NCI-H446 treated with DMSO at 0.1 percent for 48 hours (cell line): ENCODE measurements around the gene GFM1.
"Not testable (repeated sequence)": the region's sequence is repeated elsewhere in the genome, so short reads cannot be mapped to it uniquely, and the experiment has no call there.

Experiments
- DNase-seq: peaks from one replicate; lab custom pipeline; 2025; lab: John Stamatoyannopoulos, UW

Gene GFM1

DNA sequence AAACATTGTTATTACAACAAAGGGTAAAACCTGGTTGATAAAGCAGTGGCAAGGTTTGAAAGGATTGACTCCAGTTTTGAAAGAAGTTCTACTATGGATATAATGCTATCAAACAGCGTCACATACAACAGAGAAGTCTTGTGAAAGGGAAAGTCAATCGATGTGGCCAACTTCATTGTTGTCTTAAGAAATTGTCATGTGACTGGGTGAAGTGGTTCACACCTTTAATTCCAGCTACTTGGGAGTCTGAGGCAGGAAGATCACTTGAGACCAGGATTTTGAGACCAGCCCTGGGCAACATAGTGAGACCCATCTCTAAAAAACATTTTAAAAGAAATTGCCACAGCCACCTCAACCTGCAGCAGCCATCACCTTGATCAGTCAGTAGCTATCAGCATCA is 34.4 kb downstream of the GFM1 start:
- no peak for DNase-seq

GRCh38 chr3:158679547-158680000 is 35.2 kb downstream of the GFM1 start:
- DNase-seq: no peak

- no peak for DNase-seq
Observed at GRCh38 chr3:158680861-158681260, 36.5 kb downstream of the GFM1 start.

GRCh38 chr3:158683230-158683962 is 39.1 kb downstream of the GFM1 start:
- no peak for DNase-seq

GRCh38 chr3:158685159-158685558 is 40.8 kb downstream of the GFM1 start:
- no peak for DNase-seq

GRCh38 chr3:158693866-158694456 is 49.6 kb downstream of the GFM1 start:
- DNase-seq: not testable (repeated sequence)

DNA sequence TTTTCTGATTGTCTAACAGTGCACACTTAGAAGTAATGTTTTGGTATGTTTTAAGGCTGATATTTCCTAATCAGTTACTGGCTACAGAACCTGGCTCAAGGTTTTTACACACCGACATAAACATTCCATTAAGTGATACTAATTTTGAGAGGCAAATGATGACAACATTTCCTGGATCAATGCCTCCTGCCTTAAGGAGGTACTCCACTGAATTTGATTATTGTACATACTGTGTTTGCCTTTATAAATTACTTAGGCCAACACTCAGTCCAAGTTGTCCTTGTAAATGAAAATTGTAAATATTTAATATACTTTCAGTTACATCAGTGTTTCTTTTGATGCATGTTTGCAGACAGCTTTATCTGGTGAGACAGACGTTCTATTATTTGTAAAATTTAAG is 52.3 kb downstream of the GFM1 start:
- no peak for DNase-seq

GRCh38 chr3:158700559-158700958 is 56.2 kb downstream of the GFM1 start:
- peak; percentile 86 for DNase-seq

DNA sequence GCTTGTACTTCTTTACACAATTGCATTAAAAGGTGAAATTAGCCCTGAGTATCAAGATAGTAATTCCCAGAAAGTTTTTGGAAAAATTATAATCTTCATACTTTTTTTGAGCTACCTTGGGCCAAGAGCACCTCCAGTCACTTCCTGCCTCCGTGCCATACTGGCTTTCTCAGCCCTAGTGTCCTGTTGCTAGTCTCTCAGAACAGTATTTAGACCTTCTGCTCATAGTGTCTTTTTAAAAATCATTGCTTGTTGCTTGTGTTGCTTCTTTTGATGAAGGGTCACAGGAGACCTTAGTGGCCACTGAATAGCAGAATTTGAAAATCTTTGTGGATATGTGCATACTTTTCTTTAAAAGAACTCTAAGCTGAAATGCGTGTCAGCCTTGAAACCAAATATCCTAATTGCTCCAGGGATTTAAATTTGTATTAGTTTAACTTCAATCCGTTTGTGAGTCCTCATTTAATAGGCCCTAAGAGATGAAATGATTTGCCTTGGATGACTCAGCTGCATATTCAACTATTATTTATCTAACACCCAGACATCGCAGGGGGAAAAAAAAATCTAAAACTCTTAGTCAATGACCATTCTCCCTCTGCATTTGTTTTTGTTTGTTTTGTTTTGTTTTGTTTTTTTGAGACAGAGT is 57.2 kb downstream of the GFM1 start:
- DNase-seq: no peak

GRCh38 chr3:158702815-158703481 is 58.6 kb downstream of the GFM1 start:
- no peak for DNase-seq

- DNase-seq: no peak
Observed at GRCh38 chr3:158703566-158703965, 59.2 kb downstream of the GFM1 start.

DNA sequence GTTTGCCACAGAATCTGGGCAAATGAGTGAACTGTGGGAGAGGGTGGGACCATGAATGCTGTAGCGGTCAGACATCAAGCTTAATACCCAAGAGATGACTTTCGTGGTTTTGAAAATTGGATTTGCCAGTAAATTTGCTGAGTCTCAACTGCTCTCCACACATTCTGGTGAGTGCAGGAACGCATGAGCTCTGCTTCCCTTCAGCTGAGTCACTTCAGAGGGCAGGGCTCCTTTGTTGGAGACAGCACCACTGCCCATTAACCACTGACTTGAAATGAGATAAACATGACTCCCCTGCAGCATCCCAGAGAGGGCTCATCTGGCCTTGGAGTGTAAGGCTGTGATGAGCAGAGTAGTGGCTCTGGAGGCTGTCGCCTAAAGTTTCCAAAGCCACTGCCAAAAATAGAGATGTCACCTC is 65.3 kb downstream of the GFM1 start:
- no peak for DNase-seq

- DNase-seq: no peak
Observed at GRCh38 chr3:158710601-158711000, 66.3 kb downstream of the GFM1 start.

- DNase-seq: no peak
Observed at GRCh38 chr3:158711886-158712285, 67.6 kb downstream of the GFM1 start.

- no peak for DNase-seq
Observed at GRCh38 chr3:158712443-158712842, 68.1 kb downstream of the GFM1 start.

DNA sequence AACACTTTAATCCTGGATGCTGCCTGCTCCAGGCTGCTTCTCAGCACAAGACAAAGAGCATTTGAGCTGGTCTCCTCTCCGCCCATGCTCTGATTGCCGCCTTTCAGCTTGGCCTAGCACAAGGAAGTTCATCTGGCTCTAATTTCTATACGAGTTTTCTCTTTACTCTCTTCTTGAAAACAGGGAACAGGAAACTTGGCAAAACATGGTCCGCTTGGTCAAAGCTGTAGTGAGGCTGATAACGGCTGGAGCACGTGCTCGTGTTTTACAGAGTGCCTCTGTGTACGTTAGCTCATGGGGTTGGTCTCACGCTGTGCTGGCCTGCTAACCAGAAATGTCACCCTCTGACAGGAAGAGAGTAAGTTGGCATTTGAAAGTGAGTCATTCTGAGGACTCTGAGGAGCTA is 68.8 kb downstream of the GFM1 start:
- DNase-seq: no peak

DNA sequence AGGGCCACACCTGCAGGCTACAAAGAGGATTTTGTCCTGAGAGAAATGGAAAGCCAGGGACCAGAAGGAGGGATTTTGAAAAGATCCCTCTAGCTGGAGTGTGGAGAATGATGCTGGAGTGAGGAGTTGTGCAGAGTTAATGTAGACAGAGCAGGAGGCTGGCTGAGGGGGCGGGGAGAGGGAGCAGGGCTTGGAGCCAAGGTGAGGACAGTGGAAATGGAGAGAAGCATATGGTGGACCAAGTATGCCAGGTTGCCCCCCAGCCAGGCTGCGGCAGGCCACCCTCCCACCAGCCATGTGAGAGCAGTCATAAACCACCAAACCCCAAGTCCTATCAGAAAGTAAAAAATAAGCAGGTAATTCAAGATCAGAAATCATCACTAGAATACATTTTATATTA is 73.2 kb downstream of the GFM1 start:
- peak; percentile 21 for DNase-seq

DNA sequence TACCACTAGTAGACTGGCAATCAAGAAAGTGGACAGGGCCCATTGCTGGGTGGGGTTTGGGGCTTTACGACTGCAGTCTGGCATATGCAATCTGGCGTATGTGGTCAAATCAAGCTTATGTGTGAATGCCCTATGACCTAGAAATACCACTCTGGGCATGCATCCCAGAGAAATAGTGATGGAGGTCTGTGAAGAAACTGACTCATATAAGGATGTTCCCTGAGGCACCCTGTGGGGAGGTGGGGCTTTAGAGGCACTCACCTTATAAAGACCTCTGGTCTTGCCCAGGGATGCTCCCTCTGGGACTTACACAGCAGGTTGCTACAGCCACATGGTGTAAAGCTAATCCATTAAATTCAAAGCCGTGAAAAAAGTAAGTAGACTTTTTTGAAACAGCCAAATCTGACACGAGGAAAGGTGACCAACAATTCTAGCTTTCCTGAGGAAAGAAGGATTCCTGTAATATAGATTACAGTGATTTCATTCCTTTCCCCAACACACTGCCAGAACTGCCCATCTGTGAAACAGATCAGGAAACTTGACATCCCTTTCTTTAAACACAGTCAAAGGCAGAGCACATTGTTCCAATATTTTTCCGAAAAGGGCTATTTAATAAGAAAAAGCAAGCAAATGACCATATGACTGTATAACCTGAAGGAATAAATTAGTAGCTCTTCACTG is 74.3 kb downstream of the GFM1 start:
- no peak for DNase-seq

- no peak for DNase-seq
Observed at GRCh38 chr3:158722108-158722507, 77.8 kb downstream of the GFM1 start.

GRCh38 chr3:158723991-158724390 is 79.7 kb downstream of the GFM1 start:
- no peak for DNase-seq

DNA sequence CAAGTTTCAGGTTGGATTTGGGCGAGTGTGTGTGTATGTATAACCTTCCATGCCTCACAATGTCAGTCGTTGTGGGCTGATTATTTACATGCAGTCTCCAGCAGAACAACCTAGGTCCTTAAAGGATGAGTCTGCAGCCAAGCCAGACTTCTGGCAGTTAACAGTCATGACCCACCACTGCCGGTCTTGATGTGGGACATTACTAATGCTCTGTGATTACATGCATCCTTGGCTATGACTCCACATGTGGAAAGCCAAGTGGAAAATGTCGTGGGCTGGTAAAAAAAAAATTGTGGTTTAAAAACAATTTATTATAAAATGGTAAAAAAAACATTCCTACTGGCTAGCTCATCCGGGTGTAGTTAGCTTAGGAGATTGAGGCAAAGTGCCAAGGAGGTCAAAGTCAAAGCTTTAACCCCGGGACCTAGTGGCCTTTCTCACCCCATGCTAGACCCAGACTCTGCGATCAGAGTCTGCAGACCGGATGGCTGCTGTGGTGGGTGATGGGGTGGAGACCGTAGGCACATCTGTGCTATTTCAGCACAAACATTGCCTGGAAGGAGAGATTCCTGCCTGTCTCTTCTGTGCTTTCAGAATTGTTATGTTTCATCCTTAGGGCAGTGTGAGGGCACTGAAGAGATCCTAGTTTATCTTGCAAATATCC is 81.2 kb downstream of the GFM1 start:
- no peak for DNase-seq
